ENCODE data around the gene DNAH6.

Gene DNAH6

GRCh38 chr2:84556190-84556589, 39.9 kb downstream of the DNAH6 start:
- TF ChIP-seq CTCF (IDR thresholded peaks at IDR 0.05; ENCODE audit: insufficient read depth, missing control alignments), result no peak
- DNase-seq (ENCODE audit: insufficient read length, low spot score), result no peak
- no peak for FAIRE-seq

GRCh38 chr2:84559838-84560237, 43.5 kb downstream of the DNAH6 start:
- no peak for DNase-seq (ENCODE audit: insufficient read length, low spot score)
- TF ChIP-seq CTCF (IDR thresholded peaks at IDR 0.05; ENCODE audit: insufficient read depth, missing control alignments), result no peak
- no peak for FAIRE-seq

- DNase-seq (ENCODE audit: insufficient read length, low spot score) (no peak), FAIRE-seq (no peak)
- TF ChIP-seq CTCF (IDR thresholded peaks at IDR 0.05; ENCODE audit: insufficient read depth, missing control alignments), result no peak
Observed at GRCh38 chr2:84579661-84580060, 63.4 kb downstream of the DNAH6 start.

- TF ChIP-seq CTCF (IDR thresholded peaks at IDR 0.05; ENCODE audit: insufficient read depth, missing control alignments), result no peak
- no peak for DNase-seq (ENCODE audit: insufficient read length, low spot score)
- FAIRE-seq, result no peak
Observed at GRCh38 chr2:84603911-84604310, 87.6 kb downstream of the DNAH6 start.

GRCh38 chr2:84613082-84613481, 96.8 kb downstream of the DNAH6 start:
- TF ChIP-seq CTCF (IDR thresholded peaks at IDR 0.05; ENCODE audit: insufficient read depth, missing control alignments), result no peak
- no peak for DNase-seq (ENCODE audit: insufficient read length, low spot score)

GRCh38 chr2:84619794-84620371, 103.6 kb downstream of the DNAH6 start:
- no peak for TF ChIP-seq CTCF (IDR thresholded peaks at IDR 0.05; ENCODE audit: insufficient read depth, missing control alignments)
- DNase-seq (ENCODE audit: insufficient read length, low spot score) (no peak), FAIRE-seq (peak; percentile 21)

More at GRCh38 chr2:84613082-84613481, 96.8 kb downstream of the DNAH6 start:
- no peak for FAIRE-seq

- no peak for DNase-seq (ENCODE audit: insufficient read length, low spot score)
- no peak for TF ChIP-seq CTCF (IDR thresholded peaks at IDR 0.05; ENCODE audit: insufficient read depth, missing control alignments)
- FAIRE-seq, result no peak
Observed at GRCh38 chr2:84628486-84628885, 112.2 kb downstream of the DNAH6 start.
